ENCODE results near the gene BMAL1. TPM values are rescaled to one million over a fixed set of nuclear protein-coding genes. Genes with fewer than 3 reads are reported as not detected.

BMAL1 gene
- total and polyA plus RNA-seq, 2 of the 4 experiments (the other 2 are of a cell fraction), result 8.8 to 9.9 TPM

DNA sequence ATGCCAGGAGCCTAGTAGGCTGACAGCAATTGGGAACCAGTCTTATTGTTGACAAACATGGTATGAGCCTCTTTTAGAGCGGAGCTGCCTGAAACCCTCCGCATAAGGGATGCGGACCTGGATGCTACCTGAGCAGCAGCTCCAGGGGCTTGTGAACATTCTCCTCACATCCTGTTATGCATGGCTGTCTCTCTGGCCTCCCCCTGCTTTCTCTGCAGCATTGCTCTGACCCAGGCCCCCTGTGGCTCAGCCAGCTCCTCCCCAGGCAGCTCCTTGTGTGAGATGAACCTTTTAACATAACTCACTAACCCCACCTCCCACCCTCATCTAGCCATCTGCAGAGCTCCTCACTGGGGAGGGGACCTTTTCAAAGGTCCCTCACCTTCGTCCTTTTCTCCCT is 6.0 kb downstream of the BMAL1 start:
- H3K18ac ChIP-seq (ENCODE audit: low read depth, low read length), result no peak overlapping the region
- H3K4me2 ChIP-seq (ENCODE audit: low read depth, low read length), result no peak overlapping the region
- no peak overlapping the region for H3K4me3 ChIP-seq (ENCODE audit: insufficient read depth, low read depth, low read length)
- no peak overlapping the region for H2BK5ac ChIP-seq (ENCODE audit: low read depth, low read length, poor library complexity, severe bottlenecking)
- H3K4ac ChIP-seq (ENCODE audit: low read depth, low read length), result no peak overlapping the region
- no peak overlapping the region for H2AK9ac ChIP-seq (replicated peaks; ENCODE audit: low read depth, low read length, poor library complexity)
- no peak overlapping the region for H2BK120ac ChIP-seq (ENCODE audit: low read depth, low read length)
- TF ChIP-seq RCOR1 (IDR thresholded peaks at IDR 0.05; ENCODE audit: insufficient replicate concordance, low read length), result no peak
- no peak for TF ChIP-seq RAD21 (IDR thresholded peaks at IDR 0.05; ENCODE audit: low read length)
- TF ChIP-seq, protein P1, sequence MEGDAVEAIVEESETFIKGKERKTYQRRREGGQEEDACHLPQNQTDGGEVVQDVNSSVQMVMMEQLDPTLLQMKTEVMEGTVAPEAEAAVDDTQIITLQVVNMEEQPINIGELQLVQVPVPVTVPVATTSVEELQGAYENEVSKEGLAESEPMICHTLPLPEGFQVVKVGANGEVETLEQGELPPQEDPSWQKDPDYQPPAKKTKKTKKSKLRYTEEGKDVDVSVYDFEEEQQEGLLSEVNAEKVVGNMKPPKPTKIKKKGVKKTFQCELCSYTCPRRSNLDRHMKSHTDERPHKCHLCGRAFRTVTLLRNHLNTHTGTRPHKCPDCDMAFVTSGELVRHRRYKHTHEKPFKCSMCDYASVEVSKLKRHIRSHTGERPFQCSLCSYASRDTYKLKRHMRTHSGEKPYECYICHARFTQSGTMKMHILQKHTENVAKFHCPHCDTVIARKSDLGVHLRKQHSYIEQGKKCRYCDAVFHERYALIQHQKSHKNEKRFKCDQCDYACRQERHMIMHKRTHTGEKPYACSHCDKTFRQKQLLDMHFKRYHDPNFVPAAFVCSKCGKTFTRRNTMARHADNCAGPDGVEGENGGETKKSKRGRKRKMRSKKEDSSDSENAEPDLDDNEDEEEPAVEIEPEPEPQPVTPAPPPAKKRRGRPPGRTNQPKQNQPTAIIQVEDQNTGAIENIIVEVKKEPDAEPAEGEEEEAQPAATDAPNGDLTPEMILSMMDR (conservative IDR thresholded peaks at IDR 0.05; ENCODE audit: low read depth, low read length), result no peak
- TF ChIP-seq, protein P2, sequence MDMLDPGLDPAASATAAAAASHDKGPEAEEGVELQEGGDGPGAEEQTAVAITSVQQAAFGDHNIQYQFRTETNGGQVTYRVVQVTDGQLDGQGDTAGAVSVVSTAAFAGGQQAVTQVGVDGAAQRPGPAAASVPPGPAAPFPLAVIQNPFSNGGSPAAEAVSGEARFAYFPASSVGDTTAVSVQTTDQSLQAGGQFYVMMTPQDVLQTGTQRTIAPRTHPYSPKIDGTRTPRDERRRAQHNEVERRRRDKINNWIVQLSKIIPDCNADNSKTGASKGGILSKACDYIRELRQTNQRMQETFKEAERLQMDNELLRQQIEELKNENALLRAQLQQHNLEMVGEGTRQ (IDR thresholded peaks at IDR 0.05; ENCODE audit: low read depth, low read length), result no peak
- TF ChIP-seq BHLHE40 (IDR thresholded peaks at IDR 0.05; ENCODE audit: low read depth, low read length), result no peak
- no peak for TF ChIP-seq MXI1 (IDR thresholded peaks at IDR 0.05; ENCODE audit: borderline replicate concordance, low read depth, low read length)
- no peak for TF ChIP-seq FOS (IDR thresholded peaks at IDR 0.05; ENCODE audit: low read depth, low read length)
- no peak for TF ChIP-seq NFE2L2 (IDR thresholded peaks at IDR 0.05; ENCODE audit: low read depth, low read length)
- no peak for TF ChIP-seq CEBPB (IDR thresholded peaks at IDR 0.05; ENCODE audit: low read depth, low read length)
- TF ChIP-seq MAZ (IDR thresholded peaks at IDR 0.05; ENCODE audit: borderline replicate concordance, low read depth, low read length), result no peak
- no peak for TF ChIP-seq CHD1 (IDR thresholded peaks at IDR 0.05; ENCODE audit: low read depth, low read length)
- TF ChIP-seq, protein P3, sequence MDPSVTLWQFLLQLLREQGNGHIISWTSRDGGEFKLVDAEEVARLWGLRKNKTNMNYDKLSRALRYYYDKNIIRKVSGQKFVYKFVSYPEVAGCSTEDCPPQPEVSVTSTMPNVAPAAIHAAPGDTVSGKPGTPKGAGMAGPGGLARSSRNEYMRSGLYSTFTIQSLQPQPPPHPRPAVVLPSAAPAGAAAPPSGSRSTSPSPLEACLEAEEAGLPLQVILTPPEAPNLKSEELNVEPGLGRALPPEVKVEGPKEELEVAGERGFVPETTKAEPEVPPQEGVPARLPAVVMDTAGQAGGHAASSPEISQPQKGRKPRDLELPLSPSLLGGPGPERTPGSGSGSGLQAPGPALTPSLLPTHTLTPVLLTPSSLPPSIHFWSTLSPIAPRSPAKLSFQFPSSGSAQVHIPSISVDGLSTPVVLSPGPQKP (IDR thresholded peaks at IDR 0.05; ENCODE audit: borderline replicate concordance, low read depth, low read length), result no peak
- TF ChIP-seq SMC3 (IDR thresholded peaks at IDR 0.05; ENCODE audit: low read depth, low read length), result no peak
- no peak for TF ChIP-seq MAFK (IDR thresholded peaks at IDR 0.05; ENCODE audit: low read depth, low read length)
- no peak for TF ChIP-seq POLR2A (IDR thresholded peaks at IDR 0.05; ENCODE audit: low read depth, low read length)
- no peak for TF ChIP-seq RFX5 (IDR thresholded peaks at IDR 0.05; ENCODE audit: low read depth, low read length)
- H3K23ac ChIP-seq (ENCODE audit: low read depth, low read length), result no peak overlapping the region; the same call in 1 of the 2 replicates
- no peak overlapping the region for H3K9ac ChIP-seq (ENCODE audit: low read depth, low read length)
- H4K8ac ChIP-seq (ENCODE audit: low read depth in 2 of 2, low read length in 2 of 2), result no peak overlapping the region
- peaks cover 28 to 77% of the 10 kb centered on the region in 2 experiments for H3K79me1 ChIP-seq (ENCODE audit: low read depth in 1 of 2, low read length in 2 of 2)
- ChIA-PET CTCF (no interaction called here), POLR2A (ENCODE audit: unreplicated experiment) (no interaction called here)
- H3K27me3 ChIP-seq (ENCODE audit: control insufficient read depth, insufficient read depth, low read length), result no peaks in the 10 kb centered on the region
- H3K36me3 ChIP-seq (ENCODE audit: control insufficient read depth, insufficient read depth, low read length), result no peaks in the 10 kb centered on the region
- H4K91ac ChIP-seq (ENCODE audit: insufficient read depth, low read depth, low read length), result no peak overlapping the region
- DNase-seq (no peak), ATAC-seq (ENCODE audit: low read depth) (no peak)
- peaks cover 6% of the 10 kb centered on the region for H3K4me1 ChIP-seq (ENCODE audit: control insufficient read depth, insufficient read depth, low read length)
- 100% methylated on average over 2 of the region's 4 CpGs; no CpG with 5 or more reads in 1 of the 2 experiments for WGBS, 2 experiments (ENCODE audit: extremely low coverage in 2 of 2, insufficient read length in 1 of 2)
- no peak overlapping the region for H2AFZ ChIP-seq (replicated peaks; ENCODE audit: low read length, poor library complexity)
- BruUV-seq (replicated peaks), result no TSS peak
- H4K20me1 ChIP-seq (ENCODE audit: insufficient read depth, low read length), result peaks cover 69% of the 10 kb centered on the region
- in situ Hi-C loops (cut with MboI; ENCODE audit: low sequenced_read_pairs), result no loop called here
- H2BK20ac ChIP-seq (ENCODE audit: low read depth, low read length), result no peak overlapping the region
- no peak overlapping the region for H3K56ac ChIP-seq (ENCODE audit: extremely low read depth, insufficient read depth, low read length)
- dilution Hi-C loops (cut with HindIII; ENCODE audit: low sequenced_read_pairs, unreplicated experiment), result no loop called here
- no peak overlapping the region for H2AK5ac ChIP-seq (ENCODE audit: low read depth, low read length)
- no peak overlapping the region for H3K27ac ChIP-seq (ENCODE audit: insufficient read depth, low read length)
- no peaks in the 10 kb centered on the region for H3K9me3 ChIP-seq (ENCODE audit: control insufficient read depth, insufficient read depth, low read length)
- no peak overlapping the region for H4K5ac ChIP-seq (ENCODE audit: low read depth, low read length)
- no peak overlapping the region for H2BK15ac ChIP-seq (ENCODE audit: low read depth, low read length)
- intact Hi-C loops (cut with micrococcal nuclease), result no loop called here
- peaks cover 20% of the 10 kb centered on the region for H3K9me1 ChIP-seq (ENCODE audit: insufficient read depth, low read length)
- H3K14ac ChIP-seq (replicated peaks; ENCODE audit: low read depth, low read length), result no peak overlapping the region

Data from IMR-90 (cell line).